HL-60 (cell line): ENCODE data around the gene SPINDOC.
A peak's percentile ranks its signal among the peaks of the same experiment; 100 is the strongest.

Experiments
- GABPA ChIP-seq: IDR thresholded peaks from 2 replicates; pipeline ENCODE4 v1.6.1; 2012; ENCODE audit warnings: low read depth
- POLR2AphosphoS5 ChIP-seq: IDR thresholded peaks from 2 replicates; pipeline ENCODE4 v1.6.1; 2012; ENCODE audit warnings: low read depth

DNA sequence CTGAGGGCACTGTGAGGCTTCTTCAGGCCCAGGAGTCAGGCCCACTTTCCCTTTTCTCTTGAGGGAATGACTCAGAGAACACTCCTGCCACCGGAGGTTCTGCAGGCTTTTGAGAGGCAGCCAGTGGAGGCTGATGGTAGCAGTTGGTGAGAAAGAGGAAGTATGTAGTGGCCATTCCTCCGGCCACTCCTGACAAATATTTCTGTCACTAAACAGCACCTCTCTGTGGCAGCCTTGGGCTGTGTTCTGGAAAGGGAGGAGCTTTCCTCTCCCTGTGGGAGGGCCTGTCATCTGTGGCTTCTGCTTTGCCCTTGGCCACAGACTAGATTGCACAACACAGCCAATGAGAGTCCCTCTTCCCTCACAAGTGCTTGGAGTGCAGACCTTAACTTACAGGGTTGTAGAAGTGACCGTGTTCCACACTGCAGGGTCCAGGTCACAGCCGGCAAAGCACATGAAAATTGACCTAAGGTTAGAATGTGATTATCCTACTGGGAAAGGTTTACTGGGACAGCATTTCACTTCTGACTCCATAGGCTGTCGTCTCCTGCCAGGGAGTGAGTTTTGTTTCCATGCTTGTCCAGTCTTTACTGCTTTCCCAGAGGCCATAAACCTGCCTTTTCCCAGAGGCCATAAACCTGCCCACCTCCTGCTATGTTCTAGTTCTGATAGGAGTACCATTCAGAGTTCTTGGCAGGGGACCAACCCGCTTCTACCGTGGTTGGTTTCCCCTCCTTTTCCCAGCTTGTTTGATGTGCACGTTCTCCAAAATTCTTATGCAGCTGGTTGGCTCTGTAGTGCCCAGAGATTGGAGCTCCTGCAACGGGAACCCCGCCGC is 58.9 kb downstream of the SPINDOC start:
- TF ChIP-seq POLR2AphosphoS5: peak; percentile 51
- TF ChIP-seq GABPA: 0 out of 2 replicates have a peak, but pooled peaks have one; percentile 12
